ENCODE measurements around the gene ARHGEF5. TPM values are rescaled to one million over a fixed set of nuclear protein-coding genes. Genes with fewer than 3 reads are reported as not detected.
A peak's percentile ranks its signal among the peaks of the same experiment; 100 is the strongest.

Gene ARHGEF5
- total RNA-seq, 1 experiment from 2014 or later = 1.7 TPM

DNA sequence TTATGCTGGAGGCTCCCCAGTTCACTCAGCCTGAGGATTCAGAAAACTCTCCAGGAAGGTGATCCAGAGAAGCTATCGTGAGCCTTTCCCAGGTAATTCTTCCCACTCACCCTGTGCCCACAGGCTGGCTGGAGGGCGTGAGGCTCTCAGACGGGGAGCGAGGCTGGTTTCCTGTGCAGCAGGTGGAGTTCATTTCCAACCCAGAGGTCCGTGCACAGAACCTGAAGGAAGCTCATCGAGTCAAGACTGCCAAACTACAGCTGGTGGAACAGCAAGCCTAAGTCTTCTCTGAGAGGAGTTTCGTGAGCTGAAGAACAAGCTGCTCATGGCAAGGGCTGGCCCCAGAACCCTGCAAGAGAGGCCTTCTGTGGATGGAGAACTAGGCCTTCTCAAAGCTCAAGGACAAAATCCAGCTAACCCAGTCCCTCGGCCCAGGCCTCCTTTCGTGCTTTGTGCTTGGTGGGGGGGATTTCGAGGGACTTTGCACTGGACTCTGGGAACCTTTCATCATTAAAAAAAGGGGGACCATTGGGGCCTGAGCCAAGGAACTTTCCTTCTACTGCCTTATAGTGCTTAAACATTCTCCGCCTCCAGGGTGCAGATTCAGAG, 24.7 kb downstream of the ARHGEF5 start:
- DNase-seq (ENCODE audit: extremely low read depth, low read depth) = no peak

- DNase-seq (ENCODE audit: extremely low read depth, low read depth) = no peak
Measured at GRCh38 chr7:144384071-144384470, 28.9 kb downstream of the ARHGEF5 start.

DNA sequence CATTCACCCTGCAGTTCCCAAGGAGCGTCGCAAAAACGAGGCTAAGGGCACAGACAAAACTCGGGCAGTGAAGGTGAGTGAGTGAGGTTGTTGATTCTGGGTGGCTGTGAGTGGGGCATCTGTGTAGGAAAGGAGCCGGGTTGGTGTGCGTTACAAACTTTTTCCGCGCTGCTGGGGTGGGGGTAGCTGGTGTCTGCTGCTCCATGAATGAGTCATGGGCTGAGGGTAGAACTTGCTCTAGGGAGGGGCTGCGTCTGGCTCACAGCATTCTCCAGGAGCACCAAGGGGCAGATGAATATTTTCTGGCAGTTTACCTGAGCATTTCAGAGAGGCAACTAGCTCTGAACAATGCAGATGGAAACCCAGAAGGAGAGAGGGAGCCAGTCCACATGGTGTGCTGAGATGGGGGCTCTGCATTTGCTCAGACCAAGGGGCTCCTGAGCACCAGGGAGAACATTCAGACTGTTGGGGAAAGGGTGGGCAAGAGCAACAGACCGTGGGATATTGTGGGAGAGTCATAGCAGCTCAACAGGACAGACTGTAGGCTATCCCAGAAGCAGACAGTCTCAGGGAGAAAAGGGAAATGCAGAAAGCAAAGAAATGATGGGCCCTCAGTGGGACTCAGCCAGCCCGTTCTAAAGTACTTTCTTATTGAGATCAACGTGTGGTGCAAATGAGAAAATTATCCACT, 29.5 kb downstream of the ARHGEF5 start:
- DNase-seq (ENCODE audit: extremely low read depth, low read depth) = no peak

GRCh38 chr7:144386741-144387140, 31.5 kb downstream of the ARHGEF5 start:
- no peak for DNase-seq (ENCODE audit: extremely low read depth, low read depth)

GRCh38 chr7:144388950-144389349, 33.7 kb downstream of the ARHGEF5 start:
- DNase-seq (ENCODE audit: extremely low read depth, low read depth) = no peak

GRCh38 chr7:144390481-144390880, 35.3 kb downstream of the ARHGEF5 start:
- no peak for DNase-seq (ENCODE audit: extremely low read depth, low read depth)

DNA sequence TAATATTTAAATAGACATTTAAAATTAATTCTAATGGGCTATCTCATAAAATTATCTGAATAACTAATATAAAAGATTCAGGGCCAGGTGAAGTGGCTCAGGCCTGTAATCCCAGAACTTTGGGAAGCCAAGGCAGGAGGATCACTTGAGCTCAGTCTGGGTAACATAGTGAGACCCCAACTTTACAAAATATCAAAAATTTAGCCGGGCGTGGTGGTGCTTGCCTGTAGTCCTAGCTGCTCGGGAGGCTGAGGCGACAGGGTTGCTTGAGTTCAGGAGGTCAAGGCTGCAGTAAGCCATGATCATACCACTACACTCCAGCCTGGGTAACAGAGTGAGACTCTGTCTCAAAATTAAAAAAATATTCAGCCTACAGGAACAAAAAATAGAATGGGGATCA, 35.8 kb downstream of the ARHGEF5 start:
- DNase-seq (ENCODE audit: extremely low read depth, low read depth) = no peak

GRCh38 chr7:144391823-144392255, 36.6 kb downstream of the ARHGEF5 start:
- peak; percentile 52 for DNase-seq (ENCODE audit: extremely low read depth, low read depth)

DNA sequence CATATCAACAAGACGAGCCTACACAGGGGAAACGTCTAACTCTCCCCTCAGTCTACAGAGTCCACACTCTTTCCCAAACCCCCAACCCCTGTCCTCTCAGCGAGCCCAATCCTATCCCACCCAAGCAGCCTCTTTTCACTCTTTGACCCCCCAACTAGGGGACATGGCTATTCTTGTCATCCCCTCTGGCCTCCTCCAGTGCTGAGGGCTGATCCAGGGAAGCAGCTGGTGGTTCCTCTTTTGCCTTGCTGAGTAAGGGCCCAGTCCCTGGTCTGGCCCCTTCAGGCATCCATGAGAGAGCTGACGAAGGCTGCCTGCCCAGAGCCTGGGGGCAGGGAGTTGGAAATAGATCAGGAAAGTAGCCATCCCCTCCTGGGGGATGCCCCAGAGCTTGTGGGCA, 41.9 kb downstream of the ARHGEF5 start:
- no peak for DNase-seq (ENCODE audit: extremely low read depth, low read depth)

DNA sequence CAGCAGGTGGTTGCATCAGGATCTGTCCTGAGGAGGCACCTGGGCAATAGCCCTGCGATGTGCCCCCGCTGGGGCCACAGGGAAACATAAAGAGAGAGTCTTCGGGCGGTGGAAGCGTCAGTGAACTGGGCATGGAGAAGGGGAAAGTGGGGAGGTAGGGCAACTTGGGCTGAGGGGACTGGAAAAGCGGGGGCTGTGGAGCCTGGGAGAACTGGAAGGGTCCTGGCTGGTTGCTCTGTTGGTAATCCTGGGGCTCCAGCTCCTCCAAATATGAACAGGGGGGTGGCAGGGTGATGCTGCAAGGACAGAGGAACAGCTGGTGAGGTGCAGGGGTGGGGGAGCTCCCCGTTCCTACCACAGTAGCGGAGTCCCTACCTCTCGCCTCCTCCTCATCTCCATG, 43.1 kb downstream of the ARHGEF5 start:
- no peak for DNase-seq (ENCODE audit: extremely low read depth, low read depth)

GRCh38 chr7:144398911-144399310, 43.7 kb downstream of the ARHGEF5 start:
- no peak for DNase-seq (ENCODE audit: extremely low read depth, low read depth)

DNA sequence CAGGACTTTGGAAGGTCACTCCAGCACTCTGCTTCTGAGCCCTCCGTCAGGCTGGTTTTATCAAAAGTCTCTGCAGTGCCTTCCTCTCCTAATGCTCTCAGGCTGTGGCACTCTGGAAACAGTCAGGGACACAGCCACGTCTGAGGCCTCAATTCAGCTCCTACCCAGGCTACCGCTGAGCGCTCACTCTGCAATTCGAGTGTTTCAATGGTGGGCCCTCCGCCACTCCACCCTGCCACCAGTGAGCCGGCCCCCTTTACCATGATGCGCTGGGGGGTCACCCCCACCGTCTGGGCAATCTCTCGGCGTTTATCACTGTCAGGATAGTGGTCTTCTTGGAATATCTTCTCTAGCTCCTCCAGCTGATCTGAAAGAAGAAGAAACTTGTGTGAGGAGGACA, 44.7 kb downstream of the ARHGEF5 start:
- DNase-seq (ENCODE audit: extremely low read depth, low read depth) = no peak

GRCh38 chr7:144401490-144401889, 46.3 kb downstream of the ARHGEF5 start:
- DNase-seq (ENCODE audit: extremely low read depth, low read depth) = no peak

DNA sequence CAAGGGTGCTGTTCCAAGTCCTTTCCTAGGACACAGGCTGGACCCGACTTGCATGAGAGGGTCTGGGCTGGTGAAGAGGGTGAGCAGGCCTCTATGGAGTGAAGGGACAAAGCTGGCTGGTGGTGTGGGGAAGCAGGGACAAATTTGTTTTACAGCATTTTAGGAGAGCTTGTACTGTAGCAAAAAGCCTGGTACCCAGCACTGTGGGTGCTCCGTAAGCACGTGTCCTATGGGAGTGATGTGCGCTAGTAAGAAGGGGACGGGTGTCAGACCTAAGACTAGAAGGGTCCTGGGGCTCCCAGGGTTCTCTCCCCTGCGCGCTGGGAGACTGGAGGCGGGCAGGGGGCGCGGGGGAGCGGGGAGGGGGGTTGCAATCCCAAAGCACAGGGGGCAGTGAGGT, 47.9 kb downstream of the ARHGEF5 start:
- no peak for DNase-seq (ENCODE audit: extremely low read depth, low read depth)

- DNase-seq (ENCODE audit: extremely low read depth, low read depth) = no peak
Measured at GRCh38 chr7:144403649-144404061, 48.5 kb downstream of the ARHGEF5 start, which contains the start of gene NOBOX. NOBOX (minus strand) TSS chr7:144403693.

DNA sequence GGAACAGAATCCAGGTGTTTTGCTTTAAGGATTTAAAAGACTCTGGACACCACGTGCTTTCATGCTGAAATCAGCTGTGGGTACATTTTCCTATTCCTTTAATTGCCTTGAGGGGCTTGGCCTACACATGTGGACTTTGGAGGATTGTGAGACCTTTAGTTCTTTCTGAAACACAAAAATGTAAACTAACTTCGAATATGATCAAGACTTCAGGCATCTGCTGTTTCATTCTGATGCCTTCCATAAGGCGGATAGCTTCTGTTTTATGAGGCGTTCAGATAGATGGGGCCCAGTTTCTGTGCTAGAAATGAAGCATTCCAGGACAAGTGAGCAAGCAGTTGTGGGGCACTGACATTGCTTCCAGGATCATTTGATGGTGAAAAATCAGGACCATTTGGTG, 49.7 kb downstream of the ARHGEF5 start:
- DNase-seq (ENCODE audit: extremely low read depth, low read depth) = no peak

- DNase-seq (ENCODE audit: extremely low read depth, low read depth) = no peak
Measured at GRCh38 chr7:144407266-144407931, 52.2 kb downstream of the ARHGEF5 start.

DNA sequence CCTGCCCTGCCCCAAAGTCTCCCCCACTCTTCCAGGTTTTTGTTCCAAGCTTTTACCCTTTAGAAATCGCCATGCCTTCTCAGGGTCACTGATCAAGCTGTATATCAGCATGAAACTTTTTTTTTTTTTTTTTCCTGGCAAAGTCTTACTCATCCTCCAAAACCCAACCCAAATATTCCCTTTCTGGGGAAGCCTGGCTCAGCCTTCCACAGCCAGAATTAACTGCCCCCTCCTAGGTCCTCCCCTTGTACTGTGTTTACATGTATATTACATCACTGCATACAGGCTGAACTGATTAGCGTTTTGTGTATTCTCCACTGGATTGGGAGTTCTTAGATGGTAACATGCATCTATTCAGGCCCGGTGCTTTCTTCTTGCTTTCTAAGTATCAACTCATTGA, 52.9 kb downstream of the ARHGEF5 start:
- no peak for DNase-seq (ENCODE audit: extremely low read depth, low read depth)

GRCh38 chr7:144410441-144410840, 55.2 kb downstream of the ARHGEF5 start:
- no peak for DNase-seq (ENCODE audit: extremely low read depth, low read depth)

- no peak for DNase-seq (ENCODE audit: extremely low read depth, low read depth)
Measured at GRCh38 chr7:144414815-144415214, 59.6 kb downstream of the ARHGEF5 start.

DNA sequence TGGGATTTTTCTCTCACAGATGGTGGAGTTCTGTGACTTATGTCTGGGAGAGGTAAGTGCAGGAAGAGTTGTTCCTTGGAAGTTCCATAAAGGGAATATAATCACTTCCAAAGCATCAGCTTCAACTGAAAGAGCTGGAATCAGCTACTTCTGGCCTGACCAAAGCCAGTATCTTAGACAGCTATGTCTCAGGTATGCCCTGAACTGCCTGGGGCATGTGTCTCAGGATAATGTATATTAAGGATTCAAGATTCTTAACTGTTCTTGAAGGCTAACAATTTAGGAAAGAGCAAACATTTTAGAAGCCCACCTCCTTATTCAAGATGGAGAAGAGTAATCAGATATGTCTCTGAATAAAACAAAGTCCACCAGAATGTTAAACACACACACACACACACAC, 60.7 kb downstream of the ARHGEF5 start:
- no peak for DNase-seq (ENCODE audit: extremely low read depth, low read depth)

GRCh38 chr7:144416341-144416740, 61.1 kb downstream of the ARHGEF5 start:
- no peak for DNase-seq (ENCODE audit: extremely low read depth, low read depth)

All from NCI-H460 (cell line).